Osteocyte (in vitro differentiated cells): Measurements from ENCODE around the gene CRYBG3. TPM values are rescaled to one million over a fixed set of nuclear protein-coding genes. Genes with fewer than 3 reads are reported as not detected.

Experiments
- DNase-seq: peaks from one replicate; pipeline ENCODE4 v3.0.0; 2021; ENCODE audit warnings: mixed read lengths; ENCODE audit not compliant: unreplicated experiment; ENCODE audit errors: extremely low spot score
- H3K27ac Mint-ChIP-seq: one replicate; pipeline ENCODE4 v1.8.0; 2021; ENCODE audit warnings: mild to moderate bottlenecking, mixed read lengths; ENCODE audit not compliant: unreplicated experiment
- H3K27me3 Mint-ChIP-seq: one replicate; pipeline ENCODE4 v1.8.0; 2021; ENCODE audit warnings: mixed read lengths; ENCODE audit not compliant: unreplicated experiment
- H3K36me3 Mint-ChIP-seq: one replicate; pipeline ENCODE4 v1.8.0; 2021; ENCODE audit warnings: mixed read lengths; ENCODE audit not compliant: unreplicated experiment
- H3K4me1 Mint-ChIP-seq: one replicate; pipeline ENCODE4 v1.8.0; 2021; ENCODE audit warnings: mixed read lengths; ENCODE audit not compliant: unreplicated experiment
- H3K4me3 Mint-ChIP-seq: one replicate; pipeline ENCODE4 v1.8.0; 2021; ENCODE audit warnings: mild to moderate bottlenecking, moderate library complexity, mixed read lengths; ENCODE audit not compliant: unreplicated experiment
- H3K9me3 Mint-ChIP-seq: one replicate; pipeline ENCODE4 v1.8.0; 2021; ENCODE audit warnings: mixed read lengths; ENCODE audit not compliant: unreplicated experiment
- total RNA-seq: library from RNA; stranded (reverse); gene quantifications from 2 replicates; pipeline ENCODE4 v1.2.1, GENCODE V29; 2021
- TF ChIP-seq, protein P1 (sequence below): fragments of 200-600 bp; sonication (generic); IDR thresholded peaks from 2 replicates; pipeline ENCODE4 v1.5.0; 2021; ENCODE audit warnings: antibody characterized with exemption, mild to moderate bottlenecking, moderate library complexity

Gene CRYBG3
- total RNA-seq, 1 donor from 2014 or later: 13.5 TPM

DNA sequence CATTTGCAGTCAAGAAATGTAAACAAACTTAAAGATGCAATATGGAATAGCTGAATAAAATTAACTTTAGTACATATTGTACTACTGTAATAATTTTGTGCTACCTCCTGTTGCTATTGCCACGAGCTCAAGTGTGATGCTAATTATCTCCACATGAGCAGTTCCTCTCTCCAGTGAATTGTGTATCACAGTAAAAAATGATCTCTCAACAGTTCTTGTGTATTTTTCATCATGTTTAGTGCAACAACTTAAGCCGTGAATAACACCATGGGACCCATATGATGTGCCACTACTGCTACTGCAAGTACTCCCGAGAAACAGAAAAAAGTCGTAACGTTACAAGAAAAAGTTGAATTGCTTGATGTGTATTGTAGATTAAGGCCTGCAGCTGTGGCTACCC lies 138.1 kb downstream of the CRYBG3 start:
- Mint-ChIP-seq H3K4me1 (peaks cover 18% of the 10 kb centered on the region), H3K27me3 (no peaks in the 10 kb centered on the region), H3K9me3 (no peaks in the 10 kb centered on the region), H3K4me3 (no peak overlapping the region), H3K27ac (no peak overlapping the region), H3K36me3 (peaks cover 25% of the 10 kb centered on the region)
- TF ChIP-seq, protein P1, sequence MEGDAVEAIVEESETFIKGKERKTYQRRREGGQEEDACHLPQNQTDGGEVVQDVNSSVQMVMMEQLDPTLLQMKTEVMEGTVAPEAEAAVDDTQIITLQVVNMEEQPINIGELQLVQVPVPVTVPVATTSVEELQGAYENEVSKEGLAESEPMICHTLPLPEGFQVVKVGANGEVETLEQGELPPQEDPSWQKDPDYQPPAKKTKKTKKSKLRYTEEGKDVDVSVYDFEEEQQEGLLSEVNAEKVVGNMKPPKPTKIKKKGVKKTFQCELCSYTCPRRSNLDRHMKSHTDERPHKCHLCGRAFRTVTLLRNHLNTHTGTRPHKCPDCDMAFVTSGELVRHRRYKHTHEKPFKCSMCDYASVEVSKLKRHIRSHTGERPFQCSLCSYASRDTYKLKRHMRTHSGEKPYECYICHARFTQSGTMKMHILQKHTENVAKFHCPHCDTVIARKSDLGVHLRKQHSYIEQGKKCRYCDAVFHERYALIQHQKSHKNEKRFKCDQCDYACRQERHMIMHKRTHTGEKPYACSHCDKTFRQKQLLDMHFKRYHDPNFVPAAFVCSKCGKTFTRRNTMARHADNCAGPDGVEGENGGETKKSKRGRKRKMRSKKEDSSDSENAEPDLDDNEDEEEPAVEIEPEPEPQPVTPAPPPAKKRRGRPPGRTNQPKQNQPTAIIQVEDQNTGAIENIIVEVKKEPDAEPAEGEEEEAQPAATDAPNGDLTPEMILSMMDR: no peak
- no peak for DNase-seq

DNA sequence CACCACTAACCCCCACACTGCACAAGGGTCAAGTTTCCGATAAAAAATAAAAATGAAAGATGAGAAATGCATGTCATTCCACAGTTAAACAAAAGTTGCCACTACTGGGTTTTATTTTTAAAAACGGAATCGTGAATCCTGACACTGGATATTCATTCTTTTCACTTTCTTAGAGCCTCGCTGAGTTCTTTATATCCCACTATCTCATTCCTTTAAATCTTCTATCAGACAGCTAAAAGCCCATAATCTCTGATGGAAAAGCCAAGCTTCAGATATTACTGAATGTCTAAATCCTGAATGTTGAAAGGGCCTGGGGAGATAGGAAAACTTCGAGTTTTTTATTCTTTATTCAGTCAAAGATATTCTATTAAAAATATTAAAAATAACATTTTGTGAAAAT lies 138.7 kb downstream of the CRYBG3 start:
- TF ChIP-seq, protein P1: no peak
- Mint-ChIP-seq H3K4me3 (no peak overlapping the region), H3K9me3 (no peaks in the 10 kb centered on the region), H3K27me3 (no peaks in the 10 kb centered on the region), H3K4me1 (peaks cover 18% of the 10 kb centered on the region), H3K27ac (no peak overlapping the region), H3K36me3 (peaks cover 22% of the 10 kb centered on the region)
- DNase-seq: no peak

DNA sequence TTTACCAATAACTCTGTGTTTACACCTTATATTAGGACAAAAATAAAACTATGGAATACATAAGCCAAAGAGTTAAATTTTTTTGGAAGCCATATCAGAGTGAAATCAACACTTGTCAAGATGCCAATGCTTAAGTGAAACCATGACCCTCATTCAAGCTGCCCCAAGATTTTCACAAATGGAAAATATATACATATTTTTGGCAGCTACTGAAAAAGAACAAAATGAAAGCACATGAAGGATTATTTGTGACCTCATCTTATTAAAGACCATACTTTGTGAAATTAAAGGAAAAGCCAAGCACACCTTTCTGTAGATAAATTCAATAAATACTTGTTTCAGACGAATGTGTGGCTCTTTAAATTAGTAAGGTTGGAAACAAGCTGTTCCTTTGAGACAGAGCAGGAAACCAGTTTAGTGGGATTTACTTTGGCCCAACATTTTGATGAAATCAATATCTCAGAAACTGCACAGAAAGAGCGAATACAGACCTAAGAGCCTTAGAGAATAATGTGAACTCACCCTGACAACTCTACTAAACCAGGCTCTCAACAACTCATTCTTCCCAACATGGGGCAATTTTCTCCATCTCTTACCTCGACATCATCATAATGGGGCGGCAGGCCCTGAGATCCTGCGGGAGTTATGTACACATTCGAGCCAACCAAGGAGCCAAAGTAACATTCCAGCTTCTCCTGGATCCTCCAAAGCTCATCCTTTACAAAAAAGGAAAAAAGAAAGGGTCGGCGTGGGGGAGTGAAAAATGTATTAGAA lies 139.4 kb downstream of the CRYBG3 start:
- Mint-ChIP-seq H3K9me3 (no peaks in the 10 kb centered on the region), H3K36me3 (peaks cover 24% of the 10 kb centered on the region), H3K27ac (no peak overlapping the region), H3K4me3 (no peak overlapping the region), H3K27me3 (no peaks in the 10 kb centered on the region), H3K4me1 (peaks cover 20% of the 10 kb centered on the region)
- TF ChIP-seq, protein P1: no peak
- DNase-seq: no peak

DNA sequence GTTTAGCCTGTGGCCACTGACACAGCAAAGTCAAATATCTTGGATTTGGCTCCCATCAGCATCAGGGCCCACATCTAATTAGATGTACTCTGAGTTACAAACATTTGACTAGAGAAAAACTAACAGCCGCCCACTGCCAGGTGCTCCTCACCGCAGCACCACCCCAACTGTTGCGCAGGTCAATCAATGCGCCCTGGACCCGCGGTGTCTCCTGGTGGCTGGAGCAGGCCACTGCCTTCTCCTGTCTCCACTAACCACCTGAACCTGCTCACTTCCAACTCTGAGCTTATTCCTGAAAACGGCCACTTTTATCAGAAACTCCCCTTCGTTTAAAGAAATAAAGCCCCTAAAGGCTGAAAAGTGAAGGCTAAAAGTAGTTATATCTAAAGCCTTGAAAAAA lies 146.2 kb downstream of the CRYBG3 start:
- no peak overlapping the region for H3K4me3 Mint-ChIP-seq
- no peaks in the 10 kb centered on the region for H3K9me3 Mint-ChIP-seq

DNA sequence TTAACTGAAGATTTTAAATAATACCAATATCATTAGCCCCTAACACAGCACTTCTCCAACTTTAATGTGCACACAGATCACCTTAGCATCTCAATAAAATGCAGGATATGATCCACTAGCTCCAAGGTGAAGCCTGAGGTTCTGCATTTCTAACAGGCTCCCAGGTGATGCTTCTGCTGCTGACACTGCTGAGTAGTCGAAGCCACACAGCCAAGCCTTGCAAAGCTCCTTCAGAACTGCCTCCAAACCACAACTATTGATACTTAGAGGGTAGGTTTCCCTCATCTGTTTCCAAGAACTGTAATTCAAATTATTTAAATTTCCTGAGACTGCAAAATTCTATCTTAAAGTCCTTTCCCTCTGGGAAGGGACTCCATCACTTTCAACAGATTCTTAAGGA lies 146.6 kb downstream of the CRYBG3 start:
- Mint-ChIP-seq H3K36me3 (peaks cover 11% of the 10 kb centered on the region), H3K4me3 (no peak overlapping the region), H3K4me1 (peaks cover 26% of the 10 kb centered on the region), H3K9me3 (no peaks in the 10 kb centered on the region), H3K27ac (no peak overlapping the region), H3K27me3 (no peaks in the 10 kb centered on the region)
- TF ChIP-seq, protein P1: no peak
- no peak for DNase-seq

More for the DNA sequence above, 146.2 kb downstream of the CRYBG3 start:
- no peak for DNase-seq
- H3K36me3 Mint-ChIP-seq: peaks cover 11% of the 10 kb centered on the region
- peaks cover 25% of the 10 kb centered on the region for H3K4me1 Mint-ChIP-seq
- no peak overlapping the region for H3K27ac Mint-ChIP-seq
- no peaks in the 10 kb centered on the region for H3K27me3 Mint-ChIP-seq
- TF ChIP-seq, protein P1: no peak
